WTC11 (cell line): Measurements from ENCODE around the gene EEIG2. TPM values are rescaled to one million over a fixed set of nuclear protein-coding genes. Genes with fewer than 3 reads are reported as not detected.

Source experiments
- ATAC-seq: fragments of 200-7000 bp; cut with Tn5 transposase; 2 replicates; pipeline ENCODE4 v1.10.0; 2021; ENCODE audit warnings: mild to moderate bottlenecking, moderate library complexity
- CTCF ChIA-PET: fragments of 300-600 bp; sonication (Branson Sonifier 250); formaldehyde crosslinking; loops from one replicate; lab custom pipeline; 2021; ENCODE audit warnings: antibody characterized with exemption; lab: Charles Lee
- POLR2A ChIA-PET: fragments of 350-600 bp; sonication (Branson Sonifier 250); formaldehyde crosslinking; loops from one replicate; lab custom pipeline; 2021; ENCODE audit warnings: antibody characterized with exemption; lab: Charles Lee
- DNase-seq: peaks from one replicate; pipeline ENCODE4 v3.0.0; 2021; ENCODE audit warnings: low spot score
- H3K27ac Mint-ChIP-seq: 2 replicates; pipeline ENCODE4 v1.8.0; 2021; ENCODE audit warnings: mixed read lengths
- H3K27me3 Mint-ChIP-seq: 2 replicates; pipeline ENCODE4 v1.8.0; 2021; ENCODE audit warnings: low read depth, mild to moderate bottlenecking, moderate library complexity, mixed read lengths
- H3K36me3 Mint-ChIP-seq: 2 replicates; pipeline ENCODE4 v1.8.0; 2021; ENCODE audit warnings: mixed read lengths
- H3K4me1 Mint-ChIP-seq: 2 replicates; pipeline ENCODE4 v1.8.0; 2022; ENCODE audit warnings: mixed read lengths
- H3K4me3 Mint-ChIP-seq: 2 replicates; pipeline ENCODE4 v1.8.0; 2021; ENCODE audit warnings: mild to moderate bottlenecking, moderate library complexity, mixed read lengths
- H3K9me3 Mint-ChIP-seq: 2 replicates; pipeline ENCODE4 v1.8.0; 2021; ENCODE audit warnings: mixed read lengths
- RORB ChIP-seq: fragments of 250-450 bp; sonication (Bioruptor Pico); IDR thresholded peaks from 2 replicates; pipeline ENCODE4 v1.9.0; 2021; ENCODE audit warnings: mild to moderate bottlenecking
- ZNF138 ChIP-seq: sonication (generic); formaldehyde crosslinking; conservative IDR thresholded peaks from 2 replicates; pipeline ENCODE4 v1.8.1; 2022; ENCODE audit warnings: mild to moderate bottlenecking, moderate library complexity, missing genetic modification reagents
- ZNF416 ChIP-seq: fragments of 250-450 bp; sonication (Bioruptor Pico); IDR thresholded peaks from 2 replicates; pipeline ENCODE4 v1.9.0; 2021; ENCODE audit warnings: mild to moderate bottlenecking, inconsistent platforms
- total RNA-seq: library from RNA; stranded (reverse); gene quantifications from 3 replicates; pipeline ENCODE4 v1.2.3, GENCODE V29; 2021
- TF ChIP-seq, protein P1 (sequence below): sonication (generic); formaldehyde crosslinking; IDR thresholded peaks from 2 replicates; pipeline ENCODE4 v1.8.0; 2022; ENCODE audit warnings: mild to moderate bottlenecking, missing genetic modification reagents
- TF ChIP-seq, protein P2 (sequence below): sonication (generic); formaldehyde crosslinking; IDR thresholded peaks from 2 replicates; pipeline ENCODE4 v1.8.0; 2022; ENCODE audit warnings: mild to moderate bottlenecking, missing genetic modification reagents
- TF ChIP-seq, protein P3 (sequence below): sonication (generic); formaldehyde crosslinking; IDR thresholded peaks from 2 replicates; pipeline ENCODE4 v1.8.0; 2023; ENCODE audit warnings: missing genetic modification reagents, mild to moderate bottlenecking, borderline replicate concordance
- TF ChIP-seq, protein P4 (sequence below): sonication (generic); formaldehyde crosslinking; conservative IDR thresholded peaks from 2 replicates; pipeline ENCODE4 v1.8.1; 2023; ENCODE audit warnings: mild to moderate bottlenecking, low read depth, missing genetic modification reagents, moderate library complexity
- TF ChIP-seq, protein P5 (sequence below): sonication (generic); formaldehyde crosslinking; IDR thresholded peaks from 2 replicates; pipeline ENCODE4 v1.8.1; 2022; ENCODE audit warnings: mild to moderate bottlenecking, moderate library complexity, missing genetic modification reagents
- TF ChIP-seq, protein P6 (sequence below): fragments of 250-450 bp; sonication (Bioruptor Pico); IDR thresholded peaks from 2 replicates; pipeline ENCODE4 v1.8.0; 2021; ENCODE audit warnings: mild to moderate bottlenecking
- TF ChIP-seq, protein P7 (sequence below): fragments of 250-450 bp; sonication (Bioruptor Pico); conservative IDR thresholded peaks from 2 replicates; pipeline ENCODE4 v1.9.0; 2021; ENCODE audit warnings: mild to moderate bottlenecking
- TF ChIP-seq, protein P8 (sequence below): fragments of 250-450 bp; sonication (Bioruptor Pico); IDR thresholded peaks from 2 replicates; pipeline ENCODE4 v1.9.0; 2021; ENCODE audit warnings: mild to moderate bottlenecking
- TF ChIP-seq, protein P9 (sequence below): sonication (generic); formaldehyde crosslinking; IDR thresholded peaks from 2 replicates; pipeline ENCODE4 v1.8.1; 2022; ENCODE audit warnings: low read depth, mild to moderate bottlenecking, moderate library complexity, missing genetic modification reagents, borderline replicate concordance
- TF ChIP-seq, protein P10 (sequence below): sonication (generic); formaldehyde crosslinking; IDR thresholded peaks from 2 replicates; pipeline ENCODE4 v1.8.0; 2023; ENCODE audit warnings: mild to moderate bottlenecking, missing genetic modification reagents

Gene EEIG2
- total RNA-seq, 1 experiment from 2014 or later = 65.7 TPM

DNA sequence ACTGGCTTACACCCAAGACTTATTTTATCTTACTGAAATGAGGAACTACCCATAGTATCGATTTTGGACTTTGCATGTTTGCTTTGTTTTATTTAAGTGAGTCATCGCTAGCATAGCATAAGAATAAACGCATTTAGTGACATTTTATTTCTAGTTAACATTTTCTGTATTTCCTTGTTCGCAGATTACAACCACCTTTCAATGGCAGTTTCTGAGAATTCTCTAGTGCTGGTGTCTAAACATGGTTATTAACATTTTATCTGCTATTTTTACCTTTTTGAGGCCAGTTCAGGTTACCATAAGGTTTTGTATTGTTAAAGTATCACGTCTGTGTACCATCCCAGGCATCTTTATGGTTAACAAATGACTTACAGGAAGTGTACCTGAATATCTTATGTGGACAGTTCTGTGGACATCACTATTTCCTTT lies 24.5 kb downstream of the EEIG2 start:
- Mint-ChIP-seq H3K4me1 (peaks cover 36% of the 10 kb centered on the region), H3K4me3 (no peak overlapping the region), H3K27me3 (no peaks in the 10 kb centered on the region), H3K9me3 (peaks cover 19% of the 10 kb centered on the region), H3K27ac (no peak overlapping the region), H3K36me3 (peaks cover 20% of the 10 kb centered on the region)
- CTCF ChIA-PET = interaction anchor here (1.1 to 2.7 kb wide), 4 partner anchors 25 to 72 kb away, joined by 3 to 9 read pairs (median 6); partner anchors contain the start of gene EEIG2
- ATAC-seq = no peak
- POLR2A ChIA-PET = no interaction called here
- no peak for DNase-seq
- no peak for TF ChIP-seq RORB (CRISPR knock-in tag)
- TF ChIP-seq, protein P1, sequence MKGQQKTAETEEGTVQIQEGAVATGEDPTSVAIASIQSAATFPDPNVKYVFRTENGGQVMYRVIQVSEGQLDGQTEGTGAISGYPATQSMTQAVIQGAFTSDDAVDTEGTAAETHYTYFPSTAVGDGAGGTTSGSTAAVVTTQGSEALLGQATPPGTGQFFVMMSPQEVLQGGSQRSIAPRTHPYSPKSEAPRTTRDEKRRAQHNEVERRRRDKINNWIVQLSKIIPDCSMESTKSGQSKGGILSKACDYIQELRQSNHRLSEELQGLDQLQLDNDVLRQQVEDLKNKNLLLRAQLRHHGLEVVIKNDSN = no peak
- TF ChIP-seq, protein P2, sequence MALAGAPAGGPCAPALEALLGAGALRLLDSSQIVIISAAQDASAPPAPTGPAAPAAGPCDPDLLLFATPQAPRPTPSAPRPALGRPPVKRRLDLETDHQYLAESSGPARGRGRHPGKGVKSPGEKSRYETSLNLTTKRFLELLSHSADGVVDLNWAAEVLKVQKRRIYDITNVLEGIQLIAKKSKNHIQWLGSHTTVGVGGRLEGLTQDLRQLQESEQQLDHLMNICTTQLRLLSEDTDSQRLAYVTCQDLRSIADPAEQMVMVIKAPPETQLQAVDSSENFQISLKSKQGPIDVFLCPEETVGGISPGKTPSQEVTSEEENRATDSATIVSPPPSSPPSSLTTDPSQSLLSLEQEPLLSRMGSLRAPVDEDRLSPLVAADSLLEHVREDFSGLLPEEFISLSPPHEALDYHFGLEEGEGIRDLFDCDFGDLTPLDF (CRISPR knock-in tag) = no peak
- TF ChIP-seq, protein P3, sequence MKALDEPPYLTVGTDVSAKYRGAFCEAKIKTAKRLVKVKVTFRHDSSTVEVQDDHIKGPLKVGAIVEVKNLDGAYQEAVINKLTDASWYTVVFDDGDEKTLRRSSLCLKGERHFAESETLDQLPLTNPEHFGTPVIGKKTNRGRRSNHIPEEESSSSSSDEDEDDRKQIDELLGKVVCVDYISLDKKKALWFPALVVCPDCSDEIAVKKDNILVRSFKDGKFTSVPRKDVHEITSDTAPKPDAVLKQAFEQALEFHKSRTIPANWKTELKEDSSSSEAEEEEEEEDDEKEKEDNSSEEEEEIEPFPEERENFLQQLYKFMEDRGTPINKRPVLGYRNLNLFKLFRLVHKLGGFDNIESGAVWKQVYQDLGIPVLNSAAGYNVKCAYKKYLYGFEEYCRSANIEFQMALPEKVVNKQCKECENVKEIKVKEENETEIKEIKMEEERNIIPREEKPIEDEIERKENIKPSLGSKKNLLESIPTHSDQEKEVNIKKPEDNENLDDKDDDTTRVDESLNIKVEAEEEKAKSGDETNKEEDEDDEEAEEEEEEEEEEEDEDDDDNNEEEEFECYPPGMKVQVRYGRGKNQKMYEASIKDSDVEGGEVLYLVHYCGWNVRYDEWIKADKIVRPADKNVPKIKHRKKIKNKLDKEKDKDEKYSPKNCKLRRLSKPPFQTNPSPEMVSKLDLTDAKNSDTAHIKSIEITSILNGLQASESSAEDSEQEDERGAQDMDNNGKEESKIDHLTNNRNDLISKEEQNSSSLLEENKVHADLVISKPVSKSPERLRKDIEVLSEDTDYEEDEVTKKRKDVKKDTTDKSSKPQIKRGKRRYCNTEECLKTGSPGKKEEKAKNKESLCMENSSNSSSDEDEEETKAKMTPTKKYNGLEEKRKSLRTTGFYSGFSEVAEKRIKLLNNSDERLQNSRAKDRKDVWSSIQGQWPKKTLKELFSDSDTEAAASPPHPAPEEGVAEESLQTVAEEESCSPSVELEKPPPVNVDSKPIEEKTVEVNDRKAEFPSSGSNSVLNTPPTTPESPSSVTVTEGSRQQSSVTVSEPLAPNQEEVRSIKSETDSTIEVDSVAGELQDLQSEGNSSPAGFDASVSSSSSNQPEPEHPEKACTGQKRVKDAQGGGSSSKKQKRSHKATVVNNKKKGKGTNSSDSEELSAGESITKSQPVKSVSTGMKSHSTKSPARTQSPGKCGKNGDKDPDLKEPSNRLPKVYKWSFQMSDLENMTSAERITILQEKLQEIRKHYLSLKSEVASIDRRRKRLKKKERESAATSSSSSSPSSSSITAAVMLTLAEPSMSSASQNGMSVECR (CRISPR knock-in tag) = no peak
- TF ChIP-seq, protein P4, sequence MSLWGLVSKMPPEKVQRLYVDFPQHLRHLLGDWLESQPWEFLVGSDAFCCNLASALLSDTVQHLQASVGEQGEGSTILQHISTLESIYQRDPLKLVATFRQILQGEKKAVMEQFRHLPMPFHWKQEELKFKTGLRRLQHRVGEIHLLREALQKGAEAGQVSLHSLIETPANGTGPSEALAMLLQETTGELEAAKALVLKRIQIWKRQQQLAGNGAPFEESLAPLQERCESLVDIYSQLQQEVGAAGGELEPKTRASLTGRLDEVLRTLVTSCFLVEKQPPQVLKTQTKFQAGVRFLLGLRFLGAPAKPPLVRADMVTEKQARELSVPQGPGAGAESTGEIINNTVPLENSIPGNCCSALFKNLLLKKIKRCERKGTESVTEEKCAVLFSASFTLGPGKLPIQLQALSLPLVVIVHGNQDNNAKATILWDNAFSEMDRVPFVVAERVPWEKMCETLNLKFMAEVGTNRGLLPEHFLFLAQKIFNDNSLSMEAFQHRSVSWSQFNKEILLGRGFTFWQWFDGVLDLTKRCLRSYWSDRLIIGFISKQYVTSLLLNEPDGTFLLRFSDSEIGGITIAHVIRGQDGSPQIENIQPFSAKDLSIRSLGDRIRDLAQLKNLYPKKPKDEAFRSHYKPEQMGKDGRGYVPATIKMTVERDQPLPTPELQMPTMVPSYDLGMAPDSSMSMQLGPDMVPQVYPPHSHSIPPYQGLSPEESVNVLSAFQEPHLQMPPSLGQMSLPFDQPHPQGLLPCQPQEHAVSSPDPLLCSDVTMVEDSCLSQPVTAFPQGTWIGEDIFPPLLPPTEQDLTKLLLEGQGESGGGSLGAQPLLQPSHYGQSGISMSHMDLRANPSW (CRISPR knock-in tag) = no peak
- TF ChIP-seq, protein P5, sequence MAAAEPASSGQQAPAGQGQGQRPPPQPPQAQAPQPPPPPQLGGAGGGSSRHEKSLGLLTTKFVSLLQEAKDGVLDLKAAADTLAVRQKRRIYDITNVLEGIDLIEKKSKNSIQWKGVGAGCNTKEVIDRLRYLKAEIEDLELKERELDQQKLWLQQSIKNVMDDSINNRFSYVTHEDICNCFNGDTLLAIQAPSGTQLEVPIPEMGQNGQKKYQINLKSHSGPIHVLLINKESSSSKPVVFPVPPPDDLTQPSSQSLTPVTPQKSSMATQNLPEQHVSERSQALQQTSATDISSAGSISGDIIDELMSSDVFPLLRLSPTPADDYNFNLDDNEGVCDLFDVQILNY (CRISPR knock-in tag) = no peak
- TF ChIP-seq, protein P6, sequence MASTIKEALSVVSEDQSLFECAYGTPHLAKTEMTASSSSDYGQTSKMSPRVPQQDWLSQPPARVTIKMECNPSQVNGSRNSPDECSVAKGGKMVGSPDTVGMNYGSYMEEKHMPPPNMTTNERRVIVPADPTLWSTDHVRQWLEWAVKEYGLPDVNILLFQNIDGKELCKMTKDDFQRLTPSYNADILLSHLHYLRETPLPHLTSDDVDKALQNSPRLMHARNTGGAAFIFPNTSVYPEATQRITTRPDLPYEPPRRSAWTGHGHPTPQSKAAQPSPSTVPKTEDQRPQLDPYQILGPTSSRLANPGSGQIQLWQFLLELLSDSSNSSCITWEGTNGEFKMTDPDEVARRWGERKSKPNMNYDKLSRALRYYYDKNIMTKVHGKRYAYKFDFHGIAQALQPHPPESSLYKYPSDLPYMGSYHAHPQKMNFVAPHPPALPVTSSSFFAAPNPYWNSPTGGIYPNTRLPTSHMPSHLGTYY (CRISPR knock-in tag) = no peak
- TF ChIP-seq ZNF416 (CRISPR knock-in tag) = no peak

DNA sequence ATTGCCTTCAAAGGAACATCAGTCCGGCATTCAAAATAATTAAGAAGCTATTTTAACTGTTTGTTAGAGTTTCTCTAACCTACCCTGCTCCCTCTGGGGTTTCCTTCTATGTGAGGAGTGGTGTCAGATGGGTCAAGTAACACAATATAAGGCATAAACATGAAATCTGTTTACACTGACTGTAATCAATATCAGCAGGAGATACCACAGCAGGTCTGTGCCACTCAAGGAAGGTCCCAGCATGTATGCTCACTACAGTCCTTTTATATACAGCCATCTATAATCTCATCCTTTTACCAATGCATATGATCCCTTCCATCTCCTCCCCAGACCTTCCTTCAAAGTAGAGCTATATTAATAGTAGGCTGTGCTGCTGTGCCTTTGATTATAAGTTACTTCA lies 25.4 kb downstream of the EEIG2 start:
- Mint-ChIP-seq H3K36me3 (peaks cover 14% of the 10 kb centered on the region), H3K4me1 (peaks cover 42% of the 10 kb centered on the region), H3K9me3 (peaks cover 14% of the 10 kb centered on the region), H3K27me3 (no peaks in the 10 kb centered on the region), H3K27ac (no peak overlapping the region), H3K4me3 (no peak overlapping the region)
- ChIA-PET CTCF (interaction anchor here (1.1 to 2.7 kb wide), 3 partner anchors 25 to 73 kb away, joined by 3 to 7 read pairs (median 4); partner anchors contain the start of gene EEIG2), POLR2A (no interaction called here)
- no peak for DNase-seq
- no peak for ATAC-seq
- TF ChIP-seq, protein P7, sequence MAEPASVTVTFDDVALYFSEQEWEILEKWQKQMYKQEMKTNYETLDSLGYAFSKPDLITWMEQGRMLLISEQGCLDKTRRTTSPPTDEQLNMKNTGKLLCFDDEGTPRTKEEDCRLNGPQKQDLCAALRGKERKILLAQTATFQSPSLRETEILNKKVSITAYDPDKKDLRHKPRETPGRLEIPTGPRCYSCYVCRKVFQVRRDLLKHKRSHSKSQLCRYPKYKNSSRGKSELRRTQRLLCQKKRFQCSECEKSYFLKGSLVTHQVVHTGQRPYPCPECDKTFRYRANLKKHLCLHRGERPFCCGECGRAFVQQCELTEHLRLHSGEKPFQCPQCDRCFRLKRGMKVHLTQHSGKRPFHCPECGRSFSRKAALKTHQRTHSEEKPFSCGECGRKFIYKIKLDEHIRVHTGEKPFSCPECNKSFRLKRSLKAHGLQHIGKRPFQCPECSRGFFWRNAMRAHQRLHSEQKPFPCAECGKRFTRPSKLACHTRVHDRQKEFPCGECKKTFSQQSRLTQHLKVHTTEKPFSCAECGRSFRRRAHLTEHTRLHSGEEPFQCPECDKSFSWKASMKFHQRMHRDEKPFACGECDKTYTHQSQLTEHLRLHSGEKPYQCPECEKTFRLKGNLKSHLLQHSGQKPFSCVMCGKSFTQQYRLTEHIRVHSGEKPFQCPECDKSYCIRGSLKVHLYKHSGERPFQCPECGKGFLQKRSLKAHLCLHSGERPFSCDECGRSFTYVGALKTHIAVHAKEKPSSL = no peak
- TF ChIP-seq RORB (CRISPR knock-in tag) (no peak), ZNF138 (CRISPR knock-in tag) (no peak)
- TF ChIP-seq, protein P8, sequence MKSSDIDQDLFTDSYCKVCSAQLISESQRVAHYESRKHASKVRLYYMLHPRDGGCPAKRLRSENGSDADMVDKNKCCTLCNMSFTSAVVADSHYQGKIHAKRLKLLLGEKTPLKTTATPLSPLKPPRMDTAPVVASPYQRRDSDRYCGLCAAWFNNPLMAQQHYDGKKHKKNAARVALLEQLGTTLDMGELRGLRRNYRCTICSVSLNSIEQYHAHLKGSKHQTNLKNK (CRISPR knock-in tag) = no peak
- TF ChIP-seq, protein P1 = no peak
- TF ChIP-seq, protein P9, sequence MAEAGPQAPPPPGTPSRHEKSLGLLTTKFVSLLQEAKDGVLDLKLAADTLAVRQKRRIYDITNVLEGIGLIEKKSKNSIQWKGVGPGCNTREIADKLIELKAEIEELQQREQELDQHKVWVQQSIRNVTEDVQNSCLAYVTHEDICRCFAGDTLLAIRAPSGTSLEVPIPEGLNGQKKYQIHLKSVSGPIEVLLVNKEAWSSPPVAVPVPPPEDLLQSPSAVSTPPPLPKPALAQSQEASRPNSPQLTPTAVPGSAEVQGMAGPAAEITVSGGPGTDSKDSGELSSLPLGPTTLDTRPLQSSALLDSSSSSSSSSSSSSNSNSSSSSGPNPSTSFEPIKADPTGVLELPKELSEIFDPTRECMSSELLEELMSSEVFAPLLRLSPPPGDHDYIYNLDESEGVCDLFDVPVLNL = no peak
- TF ChIP-seq, protein P10, sequence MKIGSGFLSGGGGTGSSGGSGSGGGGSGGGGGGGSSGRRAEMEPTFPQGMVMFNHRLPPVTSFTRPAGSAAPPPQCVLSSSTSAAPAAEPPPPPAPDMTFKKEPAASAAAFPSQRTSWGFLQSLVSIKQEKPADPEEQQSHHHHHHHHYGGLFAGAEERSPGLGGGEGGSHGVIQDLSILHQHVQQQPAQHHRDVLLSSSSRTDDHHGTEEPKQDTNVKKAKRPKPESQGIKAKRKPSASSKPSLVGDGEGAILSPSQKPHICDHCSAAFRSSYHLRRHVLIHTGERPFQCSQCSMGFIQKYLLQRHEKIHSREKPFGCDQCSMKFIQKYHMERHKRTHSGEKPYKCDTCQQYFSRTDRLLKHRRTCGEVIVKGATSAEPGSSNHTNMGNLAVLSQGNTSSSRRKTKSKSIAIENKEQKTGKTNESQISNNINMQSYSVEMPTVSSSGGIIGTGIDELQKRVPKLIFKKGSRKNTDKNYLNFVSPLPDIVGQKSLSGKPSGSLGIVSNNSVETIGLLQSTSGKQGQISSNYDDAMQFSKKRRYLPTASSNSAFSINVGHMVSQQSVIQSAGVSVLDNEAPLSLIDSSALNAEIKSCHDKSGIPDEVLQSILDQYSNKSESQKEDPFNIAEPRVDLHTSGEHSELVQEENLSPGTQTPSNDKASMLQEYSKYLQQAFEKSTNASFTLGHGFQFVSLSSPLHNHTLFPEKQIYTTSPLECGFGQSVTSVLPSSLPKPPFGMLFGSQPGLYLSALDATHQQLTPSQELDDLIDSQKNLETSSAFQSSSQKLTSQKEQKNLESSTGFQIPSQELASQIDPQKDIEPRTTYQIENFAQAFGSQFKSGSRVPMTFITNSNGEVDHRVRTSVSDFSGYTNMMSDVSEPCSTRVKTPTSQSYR = no peak
